SKM-1 (cell line): Measurements from ENCODE around the gene GALNT2.

ENCODE experiments used
- DNase-seq: peaks from one replicate; lab custom pipeline; 2025; ENCODE audit not compliant: unreplicated experiment; lab: John Stamatoyannopoulos, UW

The GALNT2 gene

DNA sequence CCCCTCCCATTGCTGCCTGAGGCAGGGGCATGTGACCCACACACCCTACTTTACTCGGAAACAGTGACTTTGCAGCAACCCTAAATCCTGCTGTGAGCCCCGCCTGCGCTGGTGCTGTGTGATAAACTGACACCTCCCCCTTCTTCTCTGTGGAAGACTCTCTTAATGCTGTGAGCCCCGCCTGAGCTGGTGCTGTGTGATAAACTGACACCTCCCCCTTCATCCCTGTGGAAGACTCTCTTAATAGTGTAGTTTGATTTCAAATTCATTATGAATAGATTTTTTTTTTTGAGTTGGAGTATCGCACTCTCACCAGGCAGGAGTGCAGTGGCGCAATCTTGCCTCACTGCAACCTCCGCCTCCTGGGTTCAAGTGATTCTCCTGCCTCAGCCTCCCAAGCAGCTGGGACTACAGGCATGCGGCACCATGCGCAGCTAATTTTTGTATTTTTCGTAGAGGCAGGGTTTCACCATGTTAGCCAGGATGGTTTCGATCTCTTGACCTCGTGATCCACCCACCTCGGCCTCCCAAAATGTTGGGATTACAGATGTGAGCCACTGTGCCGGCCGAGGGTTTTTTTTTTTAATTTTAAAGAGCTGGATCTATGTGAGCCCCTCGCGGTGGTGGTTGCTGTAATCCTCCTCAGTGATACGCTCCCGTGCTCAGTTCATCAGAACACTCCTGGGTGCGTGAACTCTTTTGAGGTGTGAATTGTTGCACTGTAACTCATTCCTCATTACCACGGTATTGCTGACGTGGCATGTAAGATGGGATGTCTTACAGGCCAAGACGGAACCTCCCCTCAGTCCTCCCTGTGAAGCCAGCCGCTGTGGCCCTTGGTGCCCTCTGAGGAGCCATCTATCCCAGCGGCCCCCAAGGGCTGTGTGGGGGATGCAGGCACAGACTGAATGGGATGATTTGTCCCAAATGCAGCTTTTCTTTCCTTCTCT, 60.3 kb downstream of the GALNT2 start:
- DNase-seq, result no peak

DNA sequence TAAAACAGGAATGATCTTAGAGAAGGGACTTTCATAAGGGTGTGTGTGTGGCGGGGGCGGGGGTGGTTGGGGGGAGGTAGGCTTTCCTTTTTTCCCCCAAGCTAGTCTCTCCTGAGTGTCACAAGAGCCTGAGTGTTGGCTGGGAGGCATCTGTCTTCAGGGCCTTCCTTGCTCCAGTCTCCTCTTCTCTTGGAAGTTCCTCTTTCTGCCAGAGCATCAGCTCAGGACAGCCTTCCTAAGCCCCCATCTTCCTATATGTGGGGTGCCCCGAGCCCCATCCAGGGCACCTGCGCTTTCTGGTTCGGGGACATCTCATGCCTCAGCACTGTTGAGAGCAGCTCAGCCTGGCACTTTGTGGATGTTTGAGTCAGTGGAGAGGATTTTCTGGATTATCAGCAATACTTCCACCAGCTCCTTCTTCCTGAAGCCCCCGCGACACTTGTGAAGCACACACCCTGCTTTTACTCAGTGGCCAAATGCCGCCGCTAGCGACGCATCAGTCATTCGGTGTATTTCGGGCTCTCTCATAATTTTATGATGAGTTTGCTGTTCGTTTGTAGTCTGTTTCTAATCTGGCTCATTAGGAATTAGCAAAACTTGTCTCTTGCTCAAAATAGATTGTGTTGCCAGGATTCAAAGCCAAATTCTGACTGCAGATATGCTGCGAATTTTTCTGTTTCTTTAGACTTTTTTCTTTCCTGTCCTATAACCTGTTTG, 61.7 kb downstream of the GALNT2 start:
- no peak for DNase-seq

GRCh38 chr1:230129341-230129740, 62.3 kb downstream of the GALNT2 start:
- DNase-seq, result no peak

DNA sequence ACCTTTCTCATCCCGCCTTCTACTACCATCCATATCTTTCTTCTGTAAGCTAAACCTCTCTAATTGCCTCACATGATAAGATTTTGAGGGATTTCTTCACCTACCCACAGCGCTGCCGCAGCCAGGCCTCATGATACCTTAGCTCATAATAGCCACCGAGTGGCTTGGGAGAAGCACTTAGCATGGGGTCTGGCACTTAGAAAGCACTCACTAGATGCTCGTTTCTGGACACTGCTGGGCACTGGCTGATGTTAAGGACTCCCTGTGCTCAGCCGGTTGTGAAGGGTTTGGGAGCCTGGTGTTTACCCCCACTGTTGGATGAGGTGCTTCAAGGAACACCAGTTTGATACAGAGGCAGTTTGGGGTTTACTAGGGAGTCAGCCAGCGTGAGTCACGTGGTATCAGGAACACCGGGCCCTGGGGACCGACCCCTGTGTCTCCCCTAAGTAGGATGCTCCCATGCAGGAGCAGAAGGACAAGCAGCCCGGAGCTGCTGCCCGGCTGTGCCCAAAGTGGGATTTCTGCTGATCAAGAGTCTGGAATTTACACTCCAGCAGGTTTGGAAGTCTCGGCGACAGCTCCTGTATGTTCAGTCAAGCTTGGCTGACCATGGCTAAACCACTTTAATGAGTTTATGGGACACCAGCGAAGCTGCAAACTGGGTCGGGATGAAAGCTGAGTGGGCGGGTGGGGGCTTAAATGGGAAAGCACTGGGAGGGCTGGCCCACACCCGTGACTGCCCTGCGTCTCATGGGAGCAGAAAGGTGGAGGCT, 63.3 kb downstream of the GALNT2 start:
- DNase-seq, result no peak

- DNase-seq, result no peak
These were observed 64.4 kb downstream of the GALNT2 start for GRCh38 chr1:230131457-230131856.

DNA sequence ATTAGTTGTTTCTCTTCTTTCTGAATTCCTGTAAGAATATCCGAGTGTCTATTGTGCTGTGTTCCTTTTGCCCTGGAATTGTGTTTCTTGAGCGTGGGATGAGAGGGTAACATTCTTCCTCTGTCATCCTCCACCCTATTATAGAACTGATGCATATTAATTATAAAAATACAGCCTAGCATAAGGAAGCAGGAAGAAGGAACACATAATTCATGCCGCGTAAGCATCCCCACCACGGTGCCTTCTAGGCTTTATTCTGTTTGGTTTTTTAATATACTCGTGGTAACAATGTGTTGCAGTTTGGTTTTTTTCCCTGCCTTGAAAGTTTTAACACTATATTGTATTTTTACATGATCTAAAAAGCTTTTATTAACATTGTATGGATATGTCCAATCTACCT, 65.7 kb downstream of the GALNT2 start:
- DNase-seq, result no peak

- DNase-seq, result no peak
These were observed 68.7 kb downstream of the GALNT2 start for GRCh38 chr1:230135726-230136125.

DNA sequence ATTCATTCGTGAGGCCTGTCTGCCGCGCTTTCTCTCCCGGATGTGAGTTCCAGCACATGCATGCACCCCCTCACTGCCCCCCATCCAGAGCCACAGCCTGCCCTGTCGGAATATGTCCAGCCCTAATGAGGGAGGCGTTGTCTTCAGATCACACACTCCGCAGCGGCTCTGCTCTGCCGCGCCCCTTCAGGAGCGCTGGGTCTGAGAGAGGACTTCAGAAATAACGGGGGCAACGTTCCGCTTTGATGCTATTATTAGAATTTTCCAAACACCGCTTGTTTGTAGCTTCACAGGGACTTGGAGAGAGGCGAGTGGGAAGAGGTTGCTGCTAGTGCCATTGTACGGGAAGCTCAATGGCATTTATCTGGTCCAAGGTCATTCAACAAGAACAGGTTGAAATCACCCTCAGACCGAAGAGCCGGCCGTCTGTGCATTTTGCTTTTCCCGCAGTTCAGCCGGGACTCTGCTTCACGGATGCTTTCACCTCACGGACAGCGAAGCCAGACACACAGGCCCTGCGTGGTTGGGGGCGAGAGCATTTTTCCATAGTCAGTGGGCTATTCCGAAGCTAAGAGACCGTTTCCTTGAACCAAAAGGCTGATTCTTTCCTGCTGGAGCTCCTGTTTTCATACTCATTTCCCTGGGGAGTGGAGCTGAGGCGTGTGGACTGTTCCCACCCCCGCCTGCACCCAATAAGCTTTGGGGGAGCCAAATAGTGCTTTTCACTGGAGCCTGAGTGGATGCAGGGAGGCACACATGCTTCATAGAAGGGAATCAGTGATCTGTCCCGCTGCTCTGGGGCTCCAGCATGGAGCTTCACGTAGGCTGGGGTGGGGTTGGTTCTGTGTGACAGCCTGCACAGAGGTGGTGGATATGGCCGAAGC, 69.7 kb downstream of the GALNT2 start:
- DNase-seq, result no peak

GRCh38 chr1:230137337-230137815, 70.3 kb downstream of the GALNT2 start:
- no peak for DNase-seq

DNA sequence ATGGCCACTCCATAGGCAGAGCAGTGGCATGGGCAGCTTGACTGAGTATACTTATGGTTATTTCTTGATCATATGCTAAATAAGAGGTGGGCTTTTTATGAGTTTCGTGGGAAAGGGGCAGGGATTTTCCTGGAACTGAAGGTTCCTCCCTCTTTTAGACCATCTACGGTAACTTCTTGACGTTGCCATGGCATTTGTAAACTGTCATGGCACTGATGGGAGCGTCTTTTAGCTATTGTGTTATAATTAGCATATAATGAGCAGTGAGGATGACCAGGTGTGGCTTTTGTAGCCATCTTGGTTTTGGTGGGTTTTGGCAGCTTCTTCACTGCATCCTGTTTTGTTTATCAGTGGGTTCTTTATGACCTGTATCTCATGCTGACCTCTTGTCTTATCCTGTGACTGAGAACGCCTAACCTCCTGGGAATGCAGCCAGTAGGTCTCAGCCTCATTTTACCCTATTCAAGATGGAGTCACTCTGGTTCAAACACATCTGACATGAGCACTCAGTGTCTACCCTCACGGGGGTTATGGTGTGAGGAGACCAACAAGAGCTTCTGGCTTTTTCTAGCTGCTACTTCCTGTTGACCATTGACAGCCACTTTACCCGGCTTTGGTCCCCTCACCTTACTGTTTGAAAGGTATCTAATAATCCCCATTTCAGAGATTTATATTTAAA, 71.7 kb downstream of the GALNT2 start:
- no peak for DNase-seq

GRCh38 chr1:230139315-230139714, 72.3 kb downstream of the GALNT2 start:
- DNase-seq, result no peak

DNA sequence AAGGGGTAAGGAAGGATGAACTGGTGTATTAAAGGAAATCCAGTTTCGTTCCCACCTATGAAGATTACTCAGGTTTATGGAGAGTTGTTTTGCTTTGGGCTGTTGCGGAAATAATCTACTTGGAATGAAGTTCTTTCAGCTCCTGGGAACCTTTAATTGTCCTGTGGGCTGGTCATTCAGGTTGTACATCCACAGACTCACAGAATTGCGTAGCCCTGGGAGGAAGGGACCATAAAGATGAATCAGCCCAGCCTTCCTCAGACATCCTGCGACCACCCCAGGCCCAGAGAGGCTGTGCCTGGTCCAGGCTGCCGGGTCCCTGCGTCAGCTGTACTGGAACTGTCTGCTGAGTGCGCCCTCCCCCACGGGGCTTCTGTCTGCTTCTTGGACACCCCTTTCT, 72.7 kb downstream of the GALNT2 start:
- DNase-seq, result no peak

DNA sequence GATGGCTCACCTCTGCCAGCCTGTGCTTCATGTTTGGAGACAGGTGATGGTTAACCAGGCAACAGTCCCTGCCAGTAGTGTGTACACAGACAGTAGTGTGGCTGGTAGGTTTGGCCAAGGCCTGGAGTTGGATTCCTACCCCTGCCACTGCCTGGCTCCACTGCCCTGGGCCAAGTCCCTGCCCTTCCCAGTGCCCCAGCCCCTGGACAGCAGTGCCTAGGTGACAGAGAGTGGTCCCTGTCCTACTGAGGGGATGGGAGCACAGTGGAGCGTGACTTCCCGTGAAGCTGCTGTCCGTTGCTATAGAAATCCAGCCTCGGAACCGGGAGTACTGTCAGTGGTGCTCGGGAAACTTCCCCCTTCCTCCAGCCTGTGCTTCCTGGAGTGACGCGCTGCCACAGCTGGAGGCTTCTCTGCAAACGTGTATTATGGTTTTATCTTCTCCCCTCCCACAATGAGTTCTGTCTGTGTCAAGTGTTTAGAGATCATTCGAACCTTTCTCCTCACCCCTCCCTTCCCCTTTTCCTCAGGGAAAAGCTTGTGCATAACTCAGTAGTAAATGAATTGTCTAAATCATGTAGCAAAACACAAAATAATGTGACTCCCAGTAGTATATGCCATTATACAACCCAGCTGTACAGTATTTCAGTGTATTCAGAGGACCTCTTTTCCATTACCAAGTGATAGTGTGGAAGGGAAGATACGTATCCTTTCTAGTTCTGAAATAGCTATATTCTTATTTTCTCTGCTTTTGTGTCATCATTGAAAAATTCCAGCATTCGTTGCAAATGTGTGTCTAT, 73.4 kb downstream of the GALNT2 start:
- DNase-seq, result no peak

DNA sequence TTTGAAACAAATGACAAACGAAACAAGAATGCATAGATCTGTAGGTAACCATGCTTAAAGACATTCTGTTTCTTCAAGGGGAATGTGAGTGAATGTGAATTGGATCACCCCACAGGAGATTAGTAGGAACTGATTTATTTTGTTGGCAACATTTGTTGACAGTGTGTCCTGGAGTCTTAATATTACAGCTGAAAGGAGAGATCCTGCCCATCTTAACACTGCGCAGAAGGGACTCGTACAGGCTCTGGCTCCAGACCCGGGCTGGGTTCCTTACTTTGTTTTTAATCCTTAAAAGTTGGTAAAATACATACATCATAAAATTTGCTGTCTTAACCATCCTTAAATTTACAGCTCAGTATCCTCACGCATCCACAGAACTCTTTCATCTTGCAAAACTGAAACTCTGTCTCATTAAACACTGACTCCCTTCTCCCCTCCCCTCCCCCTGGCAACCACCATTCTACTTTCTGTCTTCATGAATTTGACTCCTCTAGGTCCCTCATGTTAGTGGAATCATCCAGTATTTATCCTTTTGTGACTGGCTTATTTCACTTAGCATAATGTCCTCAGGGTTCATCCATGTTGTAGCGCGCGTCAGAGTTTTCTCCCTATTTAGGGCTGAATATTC, 74.1 kb downstream of the GALNT2 start:
- DNase-seq, result no peak

GRCh38 chr1:230141797-230142607, 75.0 kb downstream of the GALNT2 start:
- DNase-seq, result no peak

DNA sequence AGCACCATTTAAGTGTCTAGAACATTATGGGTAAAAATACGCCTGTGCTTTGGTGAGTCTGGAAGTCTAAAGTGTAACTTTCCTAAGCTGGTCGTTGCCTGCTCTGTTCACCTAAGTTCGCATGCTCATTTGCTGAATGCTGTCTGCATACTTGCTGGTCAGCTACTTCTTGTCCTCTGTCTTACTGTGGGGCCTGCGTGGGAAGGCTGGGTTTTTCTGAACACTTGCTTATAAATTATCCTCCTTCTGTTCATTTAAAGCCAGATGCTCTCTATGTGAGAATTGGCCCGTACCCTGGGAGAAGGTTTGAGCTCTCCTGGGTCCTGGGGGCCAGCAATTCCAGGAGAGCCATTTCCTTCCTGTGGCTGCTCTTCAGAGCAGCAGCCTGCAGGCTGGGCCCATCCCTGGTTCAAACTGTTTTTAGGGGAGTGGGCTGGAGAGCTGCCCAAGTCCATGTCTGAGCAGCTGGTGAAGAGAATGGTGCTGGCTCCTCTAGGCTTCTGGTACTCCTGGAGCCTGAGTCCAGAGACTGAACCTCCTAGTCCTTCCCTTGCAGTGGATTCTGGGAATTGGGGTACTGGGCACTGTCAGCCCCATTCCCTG, 75.7 kb downstream of the GALNT2 start:
- no peak for DNase-seq

GRCh38 chr1:230143534-230143933, 76.5 kb downstream of the GALNT2 start:
- DNase-seq, result no peak
